Activated CD4-positive, alpha-beta T cell treated with anti-CD3 and anti-CD28 coated beads for 36 hours (primary cell): ENCODE measurements around the gene AMN. TPM values are rescaled to one million over a fixed set of nuclear protein-coding genes. Genes with fewer than 3 reads are reported as not detected.
A peak's percentile ranks its signal among the peaks of the same experiment; 100 is the strongest.

Experiments used
- ATAC-seq: fragments of 200-7000 bp; cut with Tn5 transposase; one replicate; pipeline ENCODE4 v1.10.0; 2021; ENCODE audit warnings: mild to moderate bottlenecking, moderate library complexity
- CTCF ChIA-PET: fragments of 350-600 bp; sonication (Branson Sonifier 250); formaldehyde crosslinking; loops from one replicate; lab custom pipeline; 2021; ENCODE audit warnings: antibody characterized with exemption; lab: Charles Lee
- POLR2A ChIA-PET: fragments of 350-600 bp; sonication (Branson Sonifier 250); formaldehyde crosslinking; loops from one replicate; lab custom pipeline; 2021; ENCODE audit warnings: antibody characterized with exemption, inconsistent platforms; lab: Charles Lee
- DNase-seq: peaks from one replicate; pipeline ENCODE4 v3.0.0-alpha.2; 2020
- H3K27ac Mint-ChIP-seq: one replicate; pipeline ENCODE4 v1.8.0; 2021; ENCODE audit warnings: mixed read lengths
- H3K27me3 Mint-ChIP-seq: one replicate; pipeline ENCODE4 v1.8.0; 2021; ENCODE audit warnings: mixed read lengths
- H3K36me3 Mint-ChIP-seq: one replicate; pipeline ENCODE4 v1.8.0; 2021; ENCODE audit warnings: low read depth, mixed read lengths
- H3K4me1 Mint-ChIP-seq: one replicate; pipeline ENCODE4 v1.8.0; 2021; ENCODE audit warnings: mixed read lengths
- H3K4me3 Mint-ChIP-seq: one replicate; pipeline ENCODE4 v1.8.0; 2021; ENCODE audit warnings: mild to moderate bottlenecking, moderate library complexity, mixed read lengths
- H3K9me3 Mint-ChIP-seq: one replicate; pipeline ENCODE4 v1.8.0; 2021; ENCODE audit warnings: low read depth, mixed read lengths
- intact Hi-C, 2 experiments: fragments of 100-400 bp; cut with DNase I in 1 of 2; cut with micrococcal nuclease in 1 of 2; formaldehyde crosslinking; loops; one replicate each; pipeline versions ENCODE4 v1.14.2 to v1.15.1; 2022 to 2024; cut with DNase I, micrococcal nuclease
- total RNA-seq, 2 experiments: library from RNA; stranded (reverse); gene quantifications; one replicate each; pipeline ENCODE4 v1.2.3, GENCODE V29; 2021

The AMN gene
- total RNA-seq, 2 experiments from 2014 or later: 0.23 to 0.53 TPM

DNA sequence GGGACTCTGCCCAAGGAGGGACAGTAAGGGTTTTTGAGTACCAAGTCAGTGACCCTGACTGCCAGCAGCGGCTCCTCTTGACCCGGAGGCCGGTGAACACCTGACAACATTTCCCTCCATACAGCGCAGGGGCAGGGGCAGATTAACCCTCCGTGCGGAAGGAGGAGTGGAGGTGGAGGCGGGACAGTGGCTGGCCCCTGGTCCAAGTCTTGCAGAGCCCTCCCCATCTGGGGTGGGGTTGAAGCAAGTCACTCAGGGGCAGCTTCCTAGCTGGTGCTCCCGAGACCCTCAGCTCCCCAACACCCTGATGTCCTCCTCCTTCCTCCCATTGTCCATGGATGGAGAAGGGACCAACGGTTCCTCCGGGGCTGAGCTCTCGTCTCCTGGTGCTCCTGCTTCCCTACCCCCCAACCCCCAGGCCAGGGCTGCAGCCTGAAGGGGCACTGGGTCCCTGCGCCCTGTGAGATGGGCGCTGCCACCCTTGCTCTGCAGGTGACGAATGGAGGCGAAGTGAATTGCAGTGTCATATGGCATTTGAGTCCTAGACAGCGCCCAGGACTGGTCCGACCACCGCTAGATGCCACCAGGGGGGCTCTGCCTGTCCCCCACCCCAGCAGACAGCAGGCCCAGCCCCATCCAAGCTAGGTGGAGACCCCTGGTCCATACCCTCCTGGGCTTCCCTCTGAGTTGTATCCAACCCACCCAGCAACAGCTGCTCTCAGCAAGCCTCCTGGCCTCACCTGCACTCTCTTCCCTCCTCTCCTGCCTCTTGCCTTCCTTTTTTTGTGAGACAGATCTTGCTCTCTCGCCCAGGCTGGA, 7.0 kb upstream of the AMN start:
- H3K9me3 Mint-ChIP-seq: no peaks in the 10 kb centered on the region
- ATAC-seq (no peak), DNase-seq (no peak)
- H3K27me3 Mint-ChIP-seq: no peaks in the 10 kb centered on the region
- peaks cover 2% of the 10 kb centered on the region for H3K36me3 Mint-ChIP-seq
- H3K27ac Mint-ChIP-seq: peak overlapping the region; percentile 35
- H3K4me3 Mint-ChIP-seq: no peak overlapping the region
- intact Hi-C loops: loop anchor here in 1 of 2 experiments (5.0 kb wide), 1 partner anchor 138 kb away; the partner anchor contains the start of gene TRAF3
- POLR2A ChIA-PET: no interaction called here
- CTCF ChIA-PET: interaction anchor here (0.9 kb wide), 1 partner anchor 220 kb away, joined by 4 read pairs; no protein-coding TSS in a partner anchor
- no peaks in the 10 kb centered on the region for H3K4me1 Mint-ChIP-seq

DNA sequence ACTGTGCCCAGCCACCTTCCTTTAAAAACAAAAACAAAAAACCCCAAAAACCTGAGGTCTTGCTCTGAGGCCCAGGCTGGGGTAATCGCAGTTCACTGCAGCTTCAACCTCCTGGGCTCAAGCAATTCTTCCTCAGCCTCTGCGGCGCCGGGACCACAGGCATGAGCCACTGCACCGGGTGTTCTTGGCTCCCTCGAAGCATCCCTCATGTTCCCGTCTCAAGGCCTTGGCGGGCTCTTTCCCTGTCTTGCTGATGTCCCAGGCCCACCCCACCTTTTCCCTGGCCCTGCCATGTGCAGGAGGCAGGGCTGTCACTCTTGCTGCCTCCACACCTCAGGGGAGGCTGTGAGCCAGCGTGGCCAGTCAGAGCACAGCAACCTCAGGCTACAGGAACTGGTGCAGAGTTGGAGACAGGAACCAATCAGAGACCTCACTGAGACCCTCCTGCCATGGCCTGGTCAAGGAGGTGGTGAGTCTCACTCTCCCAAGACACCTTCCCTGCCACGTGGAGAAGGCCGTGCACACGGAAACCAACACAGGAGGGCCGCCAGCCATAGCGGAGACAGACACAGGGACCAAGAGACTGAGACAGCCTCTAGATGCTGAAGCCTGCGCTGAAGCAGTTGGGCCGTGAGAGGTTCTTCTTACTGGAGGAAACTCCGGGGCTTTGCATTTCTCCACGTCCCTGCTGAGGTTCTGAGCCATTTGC, 6.0 kb upstream of the AMN start:
- Mint-ChIP-seq H3K4me3 (no peak overlapping the region), H3K27ac (no peak overlapping the region), H3K36me3 (peaks cover under 1% of the 10 kb centered on the region), H3K27me3 (no peaks in the 10 kb centered on the region), H3K4me1 (no peaks in the 10 kb centered on the region), H3K9me3 (no peaks in the 10 kb centered on the region)
- DNase-seq (no peak), ATAC-seq (no peak)
- POLR2A ChIA-PET: interaction anchor here (0.6 kb wide), 1 partner anchor 223 kb away, joined by 4 read pairs; no protein-coding TSS in a partner anchor
- intact Hi-C loops: loop anchor here in 1 of 2 experiments (5.0 kb wide), 1 partner anchor 139 kb away; the partner anchor contains the start of gene TRAF3
- CTCF ChIA-PET: interaction anchor here (1.0 to 1.4 kb wide), 2 partner anchors 220 to 222 kb away, joined by 3 to 5 read pairs; no protein-coding TSS in a partner anchor

DNA sequence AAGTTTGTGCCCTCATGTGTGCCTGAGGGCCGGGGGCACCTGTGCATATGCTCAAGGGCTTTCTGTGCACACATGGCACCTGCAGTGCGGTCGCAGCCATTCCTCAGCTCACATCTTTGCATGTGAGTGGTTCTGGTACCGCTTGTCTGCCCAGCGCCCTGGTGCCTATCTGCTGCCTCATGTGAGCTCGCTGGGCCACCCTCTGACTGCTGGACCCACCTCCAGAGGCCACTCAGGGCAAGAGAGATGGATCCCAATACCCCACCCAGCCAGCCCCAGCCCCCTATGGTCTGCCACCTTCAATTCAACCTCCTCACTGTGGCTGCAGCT, 5.4 kb upstream of the AMN start:
- Mint-ChIP-seq H3K27me3 (no peaks in the 10 kb centered on the region), H3K36me3 (no peaks in the 10 kb centered on the region), H3K27ac (peak overlapping the region; percentile 48), H3K4me1 (no peaks in the 10 kb centered on the region), H3K4me3 (no peak overlapping the region), H3K9me3 (no peaks in the 10 kb centered on the region)
- ATAC-seq (no peak), DNase-seq (no peak)
- CTCF ChIA-PET: interaction anchor here (1.0 to 1.6 kb wide), 3 partner anchors 221 to 224 kb away, joined by 3 to 6 read pairs (median 5); no protein-coding TSS in a partner anchor
- intact Hi-C loops: loop anchor here in 1 of 2 experiments (5.0 kb wide), 1 partner anchor 140 kb away; the partner anchor contains the start of gene TRAF3
- POLR2A ChIA-PET: no interaction called here

DNA sequence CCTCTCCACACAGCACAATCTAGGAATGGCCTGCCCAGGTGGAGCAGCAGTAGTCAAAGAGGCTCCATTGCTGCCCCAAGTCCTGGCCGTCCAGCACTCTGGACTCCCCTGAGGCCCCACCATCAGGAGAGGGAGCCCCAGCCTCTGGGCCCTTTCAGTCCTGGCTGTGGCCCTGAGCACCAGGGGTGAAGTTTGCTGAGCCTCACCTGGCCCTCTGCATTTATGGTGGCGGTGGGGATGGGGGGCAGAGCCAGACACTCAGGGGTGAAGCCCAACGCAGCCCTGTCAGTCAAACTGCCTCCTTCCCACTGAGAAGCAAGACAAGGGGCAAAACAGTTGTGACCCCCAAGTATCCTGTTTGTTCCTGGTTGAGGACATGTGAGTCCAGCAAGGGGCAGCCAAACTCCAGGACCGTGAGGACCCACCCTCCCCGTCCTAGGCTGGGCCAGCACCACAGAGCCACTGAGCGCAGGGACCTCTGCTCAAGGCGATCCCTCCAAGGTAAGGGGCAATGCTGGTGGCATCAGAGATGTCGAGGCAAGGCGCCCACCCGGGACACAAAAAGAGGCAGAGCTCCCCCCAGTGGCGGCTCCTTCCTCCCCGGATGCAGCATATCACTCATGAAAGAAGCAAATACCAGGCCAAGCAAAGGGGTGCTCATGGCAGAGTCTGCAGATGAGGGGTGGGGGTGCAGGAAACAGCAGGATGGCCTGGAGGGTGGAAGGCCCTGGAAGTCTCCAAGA, 4.8 kb upstream of the AMN start:
- ChIA-PET CTCF (interaction anchor here (0.6 to 1.6 kb wide), 5 partner anchors 197 to 368 kb away, joined by 3 to 6 read pairs (median 4); no protein-coding TSS in a partner anchor), POLR2A (no interaction called here)
- intact Hi-C loops: loop anchor here (1.0 to 5.0 kb wide), 4 partner anchors 140 to 393 kb away; partner anchors contain the start of gene TRAF3 (in 1 of the 2)
- Mint-ChIP-seq H3K9me3 (no peaks in the 10 kb centered on the region), H3K36me3 (no peaks in the 10 kb centered on the region), H3K27me3 (no peaks in the 10 kb centered on the region), H3K4me3 (no peak overlapping the region), H3K27ac (peak overlapping the region; percentile 48), H3K4me1 (no peaks in the 10 kb centered on the region)
- DNase-seq (peak; percentile 82), ATAC-seq (peak; percentile 52)

- DNase-seq (no peak), ATAC-seq (no peak)
- H3K9me3 Mint-ChIP-seq: no peaks in the 10 kb centered on the region
- no peak overlapping the region for H3K4me3 Mint-ChIP-seq
- peaks cover 4% of the 10 kb centered on the region for H3K4me1 Mint-ChIP-seq
- H3K36me3 Mint-ChIP-seq: no peaks in the 10 kb centered on the region
- POLR2A ChIA-PET: no interaction called here
- intact Hi-C loops: loop anchor here (1.0 to 5.0 kb wide), 4 partner anchors 141 to 394 kb away; partner anchors contain the start of gene TRAF3 (in 1 of the 2)
- CTCF ChIA-PET: interaction anchor here (1.0 to 1.6 kb wide), 2 partner anchors 225 to 367 kb away, joined by 3 to 6 read pairs; no protein-coding TSS in a partner anchor
- H3K27ac Mint-ChIP-seq: no peak overlapping the region
- peaks cover 4% of the 10 kb centered on the region for H3K27me3 Mint-ChIP-seq
These were observed 4.0 kb upstream of the AMN start for GRCh38 chr14:102918438-102918837.

- no peak overlapping the region for H3K4me3 Mint-ChIP-seq
- H3K27ac Mint-ChIP-seq: no peak overlapping the region
- H3K4me1 Mint-ChIP-seq: peaks cover 8% of the 10 kb centered on the region
- H3K27me3 Mint-ChIP-seq: peaks cover 10% of the 10 kb centered on the region
- intact Hi-C loops: no loop called here
- CTCF ChIA-PET: no interaction called here
- DNase-seq (no peak), ATAC-seq (no peak)
- no peaks in the 10 kb centered on the region for H3K36me3 Mint-ChIP-seq
- POLR2A ChIA-PET: no interaction called here
- H3K9me3 Mint-ChIP-seq: no peaks in the 10 kb centered on the region
These were observed 2.0 kb upstream of the AMN start for GRCh38 chr14:102920273-102920997.

GRCh38 chr14:102920998-102921304, 1.5 kb upstream of the AMN start:
- Mint-ChIP-seq H3K36me3 (no peaks in the 10 kb centered on the region), H3K27me3 (peaks cover 15% of the 10 kb centered on the region), H3K4me3 (no peak overlapping the region), H3K9me3 (no peaks in the 10 kb centered on the region), H3K4me1 (peaks cover 11% of the 10 kb centered on the region), H3K27ac (no peak overlapping the region)
- ChIA-PET CTCF (no interaction called here), POLR2A (no interaction called here)
- ATAC-seq: no peak
- DNase-seq: no peak
- intact Hi-C loops: no loop called here

GRCh38 chr14:102923201-102923924, 900 bp downstream of the AMN start:
- intact Hi-C loops: no loop called here
- POLR2A ChIA-PET: no interaction called here
- peaks cover 24% of the 10 kb centered on the region for H3K27me3 Mint-ChIP-seq
- ATAC-seq (no peak), DNase-seq (no peak)
- H3K9me3 Mint-ChIP-seq: no peaks in the 10 kb centered on the region
- no peaks in the 10 kb centered on the region for H3K36me3 Mint-ChIP-seq
- peak overlapping the region; percentile 16 for H3K4me3 Mint-ChIP-seq
- no peak overlapping the region for H3K27ac Mint-ChIP-seq
- CTCF ChIA-PET: interaction anchor here (0.6 to 2.0 kb wide), 3 partner anchors 128 to 229 kb away, joined by 3 to 8 read pairs (median 3); no protein-coding TSS in a partner anchor
- H3K4me1 Mint-ChIP-seq: peaks cover 11% of the 10 kb centered on the region

- CTCF ChIA-PET: interaction anchor here (0.6 to 2.0 kb wide), 2 partner anchors 212 to 229 kb away, joined by 3 to 8 read pairs; no protein-coding TSS in a partner anchor
- no peaks in the 10 kb centered on the region for H3K9me3 Mint-ChIP-seq
- peaks cover 27% of the 10 kb centered on the region for H3K27me3 Mint-ChIP-seq
- H3K4me1 Mint-ChIP-seq: peaks cover 15% of the 10 kb centered on the region
- ATAC-seq (no peak), DNase-seq (no peak)
- no peak overlapping the region for H3K4me3 Mint-ChIP-seq
- H3K36me3 Mint-ChIP-seq: no peaks in the 10 kb centered on the region
- no peak overlapping the region for H3K27ac Mint-ChIP-seq
- POLR2A ChIA-PET: no interaction called here
- intact Hi-C loops: no loop called here
These were observed 1.5 kb downstream of the AMN start for GRCh38 chr14:102923925-102924486.
